Muscle layer of colon (tissue), 2 donors: ENCODE results near the gene HBA2.
"Not testable (repeated sequence)": the region's sequence is repeated elsewhere in the genome, so short reads cannot be mapped to it uniquely, and the experiment has no call there.

Experiments used
- H3K27ac ChIP-seq: one replicate; pipeline ENCODE4 v1.7.0; 2013; ENCODE audit warnings: low read depth, mild to moderate bottlenecking, low read length, moderate library complexity
- H3K27me3 ChIP-seq, 2 donors: one replicate each; pipeline ENCODE4 v1.7.0; 2013; ENCODE audit warnings: low read length in 2 of 2, mild to moderate bottlenecking in 2 of 2; ENCODE audit not compliant: insufficient read depth in 2 of 2, control insufficient read depth in 1 of 2
- H3K36me3 ChIP-seq: one replicate; pipeline ENCODE4 v1.7.0; 2013; ENCODE audit warnings: mild to moderate bottlenecking, low read length; ENCODE audit not compliant: insufficient read depth
- H3K4me1 ChIP-seq: one replicate; pipeline ENCODE4 v1.7.0; 2013; ENCODE audit warnings: mild to moderate bottlenecking, low read length; ENCODE audit not compliant: insufficient read depth
- H3K4me3 ChIP-seq, 2 donors: one replicate each; pipeline ENCODE4 v1.7.0; 2013; ENCODE audit warnings: low read length in 2 of 2, low read depth in 1 of 2, mild to moderate bottlenecking in 1 of 2, moderate library complexity in 1 of 2
- H3K9ac ChIP-seq: one replicate; pipeline ENCODE4 v1.7.0; 2013; ENCODE audit warnings: low read length
- H3K9me3 ChIP-seq: one replicate; pipeline ENCODE4 v1.7.0; 2013; ENCODE audit warnings: mild to moderate bottlenecking, low read length
- donor health status: abdominal sarcoma.
- donor health status: Adenocarcinoma of cecum.

Gene HBA2

GRCh38 chr16:172374-172941 is at the start of gene HBA2:
HBA2 (plus strand) TSS chr16:172876; CDS start chr16:172913, 37 bp downstream.
- H3K4me1 ChIP-seq, H3K27ac ChIP-seq, H3K9ac ChIP-seq, H3K4me3 ChIP-seq, H3K36me3 ChIP-seq, H3K9me3 ChIP-seq: not testable (repeated sequence)
- H3K27me3 ChIP-seq, result peaks cover 32 to 58% of the 10 kb centered on the region in 2 donors

- H3K9ac ChIP-seq, H3K4me1 ChIP-seq, H3K4me3 ChIP-seq, H3K9me3 ChIP-seq, H3K27ac ChIP-seq, H3K27me3 ChIP-seq: not testable (repeated sequence)
- H3K36me3 ChIP-seq, result peaks cover 14% of the 10 kb centered on the region
Observed at GRCh38 chr16:123558-124350, 48.9 kb upstream of the HBA2 start.

- H3K27ac ChIP-seq, result no peak overlapping the region
- no peaks in the 10 kb centered on the region for H3K4me1 ChIP-seq
- no peaks in the 10 kb centered on the region for H3K27me3 ChIP-seq
- no peak overlapping the region for H3K9ac ChIP-seq
- H3K4me3 ChIP-seq, result no peak overlapping the region
- H3K9me3 ChIP-seq, result no peaks in the 10 kb centered on the region
- H3K36me3 ChIP-seq, result peaks cover 24% of the 10 kb centered on the region
Observed at GRCh38 chr16:125011-125410, 47.7 kb upstream of the HBA2 start.

- Histone ChIP-seq H3K4me3 (no peak overlapping the region), H3K9ac (no peak overlapping the region), H3K27me3 (no peaks in the 10 kb centered on the region), H3K36me3 (peaks cover 15% of the 10 kb centered on the region), H3K9me3 (no peaks in the 10 kb centered on the region), H3K27ac (no peak overlapping the region), H3K4me1 (no peaks in the 10 kb centered on the region)
Observed at GRCh38 chr16:129075-129474, 43.6 kb upstream of the HBA2 start.

- no peak overlapping the region for H3K27ac ChIP-seq
- H3K27me3 ChIP-seq, result no peaks in the 10 kb centered on the region
- H3K9ac ChIP-seq, result no peak overlapping the region
- H3K9me3 ChIP-seq, result no peaks in the 10 kb centered on the region
- H3K36me3 ChIP-seq, result peaks cover 11% of the 10 kb centered on the region
- H3K4me3 ChIP-seq, result no peak overlapping the region
- H3K4me1 ChIP-seq, result no peaks in the 10 kb centered on the region
Observed at GRCh38 chr16:130533-131173, 42.0 kb upstream of the HBA2 start.

- H3K9ac ChIP-seq, result no peak overlapping the region
- H3K27me3 ChIP-seq, result no peaks in the 10 kb centered on the region
- no peak overlapping the region for H3K27ac ChIP-seq
- H3K4me1 ChIP-seq, result peaks cover 4% of the 10 kb centered on the region
- H3K36me3 ChIP-seq, result peaks cover 11% of the 10 kb centered on the region
- no peak overlapping the region for H3K4me3 ChIP-seq
- no peaks in the 10 kb centered on the region for H3K9me3 ChIP-seq
Observed at GRCh38 chr16:132120-132519, 40.6 kb upstream of the HBA2 start.

GRCh38 chr16:133716-134115 is 39.0 kb upstream of the HBA2 start:
- no peak overlapping the region for H3K9ac ChIP-seq
- H3K27me3 ChIP-seq, result no peaks in the 10 kb centered on the region
- H3K4me3 ChIP-seq, result no peak overlapping the region
- no peak overlapping the region for H3K27ac ChIP-seq
- H3K4me1 ChIP-seq, result peaks cover 4% of the 10 kb centered on the region
- H3K9me3 ChIP-seq, result no peaks in the 10 kb centered on the region
- H3K36me3 ChIP-seq, result peaks cover 11% of the 10 kb centered on the region

GRCh38 chr16:138049-138417 is 34.6 kb upstream of the HBA2 start:
- H3K9me3 ChIP-seq, result no peaks in the 10 kb centered on the region
- H3K9ac ChIP-seq, result peak overlapping the region; percentile 44
- peak overlapping the region; percentile 45 to 68 for H3K4me3 ChIP-seq
- no peaks in the 10 kb centered on the region for H3K36me3 ChIP-seq
- peak overlapping the region; percentile 73 for H3K27ac ChIP-seq
- no peaks in the 10 kb centered on the region for H3K27me3 ChIP-seq
- H3K4me1 ChIP-seq, result peaks cover 4% of the 10 kb centered on the region

- Histone ChIP-seq H3K27ac (no peak overlapping the region), H3K4me3 (no peak overlapping the region), H3K9ac (no peak overlapping the region), H3K36me3 (no peaks in the 10 kb centered on the region), H3K4me1 (peaks cover 4% of the 10 kb centered on the region), H3K9me3 (no peaks in the 10 kb centered on the region), H3K27me3 (no peaks in the 10 kb centered on the region)
Observed at GRCh38 chr16:140175-140857, 32.4 kb upstream of the HBA2 start.

GRCh38 chr16:142405-142967 is 30.2 kb upstream of the HBA2 start:
- no peaks in the 10 kb centered on the region for H3K27me3 ChIP-seq
- H3K9ac ChIP-seq, result no peak overlapping the region
- H3K9me3 ChIP-seq, result no peaks in the 10 kb centered on the region
- no peaks in the 10 kb centered on the region for H3K36me3 ChIP-seq
- no peak overlapping the region for H3K4me3 ChIP-seq
- H3K4me1 ChIP-seq, result no peaks in the 10 kb centered on the region
- no peak overlapping the region for H3K27ac ChIP-seq

- Histone ChIP-seq H3K36me3 (no peaks in the 10 kb centered on the region), H3K27ac (no peak overlapping the region), H3K9me3 (no peaks in the 10 kb centered on the region), H3K4me1 (no peaks in the 10 kb centered on the region), H3K4me3 (no peak overlapping the region), H3K9ac (no peak overlapping the region), H3K27me3 (no peaks in the 10 kb centered on the region)
Observed at GRCh38 chr16:143047-143446, 29.6 kb upstream of the HBA2 start.
